NCI-H2196 (cell line): ENCODE data around the gene DISC1.
"Not testable (repeated sequence)": the region's sequence is repeated elsewhere in the genome, so short reads cannot be mapped to it uniquely, and the experiment has no call there.

Experiments
- DNase-seq: peaks from one replicate; lab custom pipeline; 2025; ENCODE audit not compliant: unreplicated experiment; lab: John Stamatoyannopoulos, UW

The DISC1 gene

DNA sequence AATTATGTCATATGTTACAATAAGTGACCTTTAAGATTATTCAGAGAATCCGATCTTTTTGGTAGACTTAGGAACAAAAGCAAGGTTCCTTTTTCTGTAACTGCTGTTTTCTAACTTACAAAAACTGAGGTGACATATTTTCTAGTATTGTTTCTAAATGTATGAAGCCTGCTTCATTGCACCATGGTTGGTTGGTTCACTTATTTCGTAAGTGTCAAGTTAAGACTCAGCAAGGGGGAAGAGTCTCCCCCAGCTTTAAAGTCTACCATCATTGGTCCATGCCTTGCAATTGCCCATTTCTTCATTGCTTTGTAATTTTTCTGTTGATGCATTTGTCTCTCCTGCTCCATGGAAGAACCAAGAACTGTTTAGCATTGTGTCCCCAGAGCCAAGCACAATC, 136.9 kb downstream of the DISC1 start:
- no peak for DNase-seq

- DNase-seq = not testable (repeated sequence)
Measured at GRCh38 chr1:231765825-231766224, 139.2 kb downstream of the DISC1 start.

GRCh38 chr1:231767471-231767870, 140.9 kb downstream of the DISC1 start:
- no peak for DNase-seq

DNA sequence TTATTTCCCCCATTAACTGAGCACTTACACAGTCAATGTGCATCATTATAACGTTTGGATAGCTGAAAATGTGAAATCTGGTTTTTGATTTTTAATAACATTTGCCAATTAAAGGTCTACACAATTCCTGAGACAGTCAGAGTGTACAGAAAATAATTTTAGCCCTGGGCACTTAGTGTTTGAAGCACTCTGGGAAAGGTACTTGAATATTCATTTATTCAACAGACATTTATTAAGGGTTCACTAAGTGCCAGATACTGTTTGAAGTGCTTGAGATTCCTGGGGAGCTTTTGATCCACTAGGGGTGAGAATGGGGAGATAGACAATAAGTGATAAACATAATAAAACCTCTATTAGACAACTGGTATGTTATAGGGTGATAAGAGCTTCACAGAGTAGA, 141.8 kb downstream of the DISC1 start:
- no peak for DNase-seq

DNA sequence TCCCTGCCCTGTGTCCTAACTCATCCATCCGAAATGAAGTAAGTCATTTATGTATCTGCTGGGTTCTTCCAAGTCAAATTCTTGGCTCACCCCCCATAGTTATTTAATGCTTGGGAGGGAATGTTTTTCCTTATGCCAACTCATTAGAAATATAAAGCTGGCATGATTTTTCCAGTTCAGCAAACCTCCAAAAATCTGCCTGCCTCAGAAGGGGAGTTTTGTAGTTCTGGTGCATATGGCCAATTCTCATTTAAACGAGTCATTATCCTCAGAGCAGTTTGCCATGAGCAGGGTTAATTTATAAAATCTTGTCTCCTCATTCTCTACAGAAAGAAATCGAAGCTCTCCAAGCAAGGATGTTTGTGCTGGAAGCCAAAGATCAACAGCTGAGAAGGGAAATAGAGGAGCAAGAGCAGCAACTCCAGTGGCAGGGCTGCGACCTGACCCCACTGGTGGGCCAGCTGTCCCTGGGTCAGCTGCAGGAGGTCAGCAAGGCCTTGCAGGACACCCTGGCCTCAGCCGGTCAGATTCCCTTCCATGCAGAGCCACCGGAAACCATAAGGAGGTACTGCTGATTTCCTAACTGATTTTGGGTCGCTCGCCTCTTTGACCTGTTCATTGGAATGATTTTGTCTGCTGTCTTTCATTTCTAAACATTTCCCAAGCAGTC, 144.1 kb downstream of the DISC1 start:
- no peak for DNase-seq

DNA sequence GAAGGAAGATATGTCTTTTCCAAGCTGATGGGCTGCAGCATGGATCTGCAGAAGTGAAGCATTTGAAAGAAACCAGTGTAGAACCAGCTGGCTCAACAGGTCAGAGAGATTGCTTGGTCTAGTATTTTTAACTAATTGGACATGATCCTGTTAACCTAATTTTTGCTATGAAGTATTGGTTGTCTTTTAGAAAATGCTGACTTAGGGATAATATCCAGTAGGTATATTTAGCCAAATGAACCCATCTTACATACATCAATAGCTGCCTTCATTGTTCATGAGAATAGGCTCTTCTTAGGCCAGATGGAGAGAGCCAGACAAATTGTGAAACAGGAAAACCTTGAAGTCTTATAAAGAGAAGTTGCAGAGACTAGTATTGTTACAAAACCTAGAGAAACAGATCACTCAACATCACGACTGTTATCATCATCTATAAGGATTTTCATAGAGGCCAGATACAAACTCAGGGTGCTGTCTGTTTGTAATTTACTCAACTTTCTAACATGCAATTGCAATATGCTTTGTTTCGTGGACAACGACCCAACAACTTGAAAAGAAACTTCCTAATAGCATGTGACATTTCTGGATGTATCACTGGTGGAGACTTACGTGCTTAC, 148.2 kb downstream of the DISC1 start:
- no peak for DNase-seq

DNA sequence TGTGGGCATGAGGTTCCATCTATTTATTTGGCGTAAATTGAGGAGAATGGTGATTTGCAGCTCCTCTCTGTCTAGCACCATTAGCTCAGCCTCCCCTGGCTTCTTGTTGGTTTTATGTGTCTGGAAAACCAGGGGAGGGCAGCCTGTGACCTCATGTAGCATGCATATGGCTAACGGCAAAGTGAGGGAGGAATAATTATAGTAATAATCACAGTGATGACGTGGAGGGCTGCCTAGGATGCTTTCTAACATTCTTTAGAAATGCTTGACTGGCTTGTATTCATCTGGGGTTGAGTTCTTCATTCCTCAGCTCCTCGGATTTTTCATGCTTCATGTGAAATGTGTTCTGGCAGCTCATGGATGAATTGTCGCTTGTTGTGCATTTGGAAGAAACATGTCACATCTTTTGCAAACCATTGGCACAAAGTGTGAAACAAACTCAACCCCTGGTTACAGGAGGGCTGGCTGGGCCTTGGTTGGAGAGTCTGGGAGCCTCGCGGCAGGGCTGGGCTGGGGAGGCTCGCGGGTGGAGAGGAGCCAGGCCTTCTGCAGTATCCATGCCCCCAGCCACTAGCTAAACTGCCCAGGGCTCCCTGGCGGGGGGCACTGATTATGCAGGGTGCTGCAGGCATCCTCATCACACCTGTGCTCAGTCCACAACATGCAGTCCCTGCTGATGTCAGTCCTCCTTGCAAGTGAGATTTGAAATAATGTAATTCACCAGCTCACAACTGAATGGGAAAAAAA, 149.6 kb downstream of the DISC1 start:
- no peak for DNase-seq

DNA sequence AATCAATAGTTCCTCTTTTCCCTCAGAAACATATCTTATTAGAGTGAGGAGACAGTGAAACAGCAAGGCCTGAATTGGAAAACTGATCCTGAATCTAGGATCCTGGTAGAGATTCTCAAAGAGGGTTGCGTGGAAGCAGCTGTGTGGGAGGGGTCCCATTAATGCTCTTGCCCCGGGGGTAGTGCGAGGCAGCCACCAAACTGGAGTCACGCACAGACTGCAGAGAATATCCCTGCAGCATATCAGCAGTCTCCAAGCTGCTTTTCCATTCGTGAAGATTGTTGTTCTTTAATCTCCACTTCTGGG, 150.1 kb downstream of the DISC1 start:
- DNase-seq = no peak

- DNase-seq = no peak
Measured at GRCh38 chr1:231778009-231778719, 151.6 kb downstream of the DISC1 start.

DNA sequence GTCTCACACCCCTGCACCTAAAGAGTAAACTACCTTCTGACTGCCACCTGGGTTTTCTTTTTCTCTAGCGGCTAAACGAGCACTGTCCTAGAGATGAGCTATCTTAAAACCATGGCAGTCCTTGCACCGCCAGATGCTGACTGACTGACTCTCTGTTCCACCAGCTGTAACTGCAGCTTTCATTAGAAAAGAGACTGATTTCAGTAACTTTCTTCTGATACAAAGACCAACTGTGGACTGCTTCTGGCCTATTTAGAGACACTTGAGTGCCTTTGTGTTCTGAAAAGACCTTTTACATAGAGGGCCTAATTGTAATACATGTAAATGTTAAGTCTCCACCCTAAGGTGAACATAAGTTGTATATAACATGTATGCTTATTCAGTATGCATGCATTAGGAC, 152.5 kb downstream of the DISC1 start:
- DNase-seq = no peak

GRCh38 chr1:231781892-231782291, 155.3 kb downstream of the DISC1 start:
- DNase-seq = no peak

GRCh38 chr1:231785073-231785472, 158.5 kb downstream of the DISC1 start:
- DNase-seq = not testable (repeated sequence)

DNA sequence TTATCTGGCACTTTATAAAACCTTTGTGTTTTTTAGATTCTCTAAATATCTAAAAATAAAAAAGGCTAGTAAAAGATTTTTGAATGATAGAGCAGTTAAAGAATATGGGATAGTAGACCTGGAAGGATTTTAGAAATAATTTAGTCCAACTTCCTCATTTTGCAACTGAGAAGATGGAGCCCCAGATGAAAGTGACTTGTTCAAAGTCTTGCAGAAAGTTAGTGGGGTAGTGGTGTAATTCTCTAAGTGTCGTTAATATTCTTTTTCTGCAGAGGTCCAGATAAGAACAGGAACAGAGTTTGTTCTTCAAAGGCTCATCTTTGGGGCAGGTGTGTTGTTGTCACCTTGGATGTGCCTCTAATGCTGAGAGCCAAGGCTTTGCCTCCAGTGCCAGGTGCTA, 159.5 kb downstream of the DISC1 start:
- no peak for DNase-seq

- no peak for DNase-seq
Measured at GRCh38 chr1:231792634-231793033, 166.0 kb downstream of the DISC1 start.

DNA sequence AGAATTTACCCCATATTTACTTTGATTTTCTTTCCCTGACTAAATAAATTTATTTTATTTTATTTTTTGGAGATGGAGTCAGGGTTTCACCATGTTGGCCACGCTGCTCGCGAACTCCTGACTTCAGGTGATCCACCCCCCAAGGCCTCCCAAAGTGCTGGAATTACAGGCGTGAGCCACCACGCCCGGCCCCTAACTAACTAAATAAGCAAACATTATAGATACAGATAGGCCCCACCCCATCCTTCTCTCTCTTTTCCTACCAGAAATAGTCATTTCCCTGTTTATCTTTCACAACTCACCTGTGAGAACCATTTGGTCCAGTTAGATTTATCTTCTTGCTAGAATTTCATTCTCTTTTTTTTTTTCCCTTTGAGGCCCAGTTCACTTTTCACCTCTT, 167.3 kb downstream of the DISC1 start:
- DNase-seq = no peak

GRCh38 chr1:231796141-231796540, 169.6 kb downstream of the DISC1 start:
- DNase-seq = no peak

GRCh38 chr1:231799363-231799986, 172.9 kb downstream of the DISC1 start:
- DNase-seq = no peak

DNA sequence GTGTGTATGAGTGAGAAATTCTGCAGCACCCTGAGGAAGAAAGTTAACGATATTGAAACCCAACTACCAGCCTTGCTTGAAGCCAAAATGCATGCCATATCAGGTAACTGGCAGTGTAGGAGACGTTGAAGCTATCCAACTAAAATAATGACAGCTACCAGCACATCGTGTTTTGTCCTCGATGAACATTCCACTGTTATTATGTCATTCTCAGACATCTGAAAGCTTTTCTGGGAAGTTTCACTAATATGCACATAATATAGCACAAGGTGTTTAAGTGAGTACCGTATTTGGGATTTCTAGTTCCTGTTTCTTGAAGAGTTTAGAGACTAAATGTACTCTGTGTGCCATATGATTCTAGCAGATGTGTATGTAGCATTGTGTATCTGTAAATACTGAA, 173.5 kb downstream of the DISC1 start:
- DNase-seq = no peak

GRCh38 chr1:231801042-231801585, 174.5 kb downstream of the DISC1 start:
- DNase-seq = no peak

DNA sequence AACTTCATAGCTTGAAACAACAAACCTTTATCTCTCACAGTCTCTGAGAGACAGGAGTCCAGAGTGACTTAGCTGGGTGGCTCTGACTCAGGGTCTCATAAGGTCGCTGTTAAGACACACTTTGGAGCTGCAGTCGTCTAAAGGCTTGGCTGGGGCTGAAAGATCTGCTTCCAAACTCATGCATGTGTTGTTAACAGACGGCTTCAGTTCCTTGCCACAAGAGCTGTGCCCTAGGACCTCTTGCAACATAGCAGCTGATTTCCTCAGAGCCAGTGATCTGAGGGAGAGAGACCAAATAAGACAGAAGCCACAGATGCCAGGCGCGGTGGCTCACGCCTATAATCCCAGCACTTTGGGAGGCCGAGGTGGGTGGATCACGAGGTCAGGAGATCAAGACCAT, 176.8 kb downstream of the DISC1 start:
- no peak for DNase-seq
